GM12873 (cell line): ENCODE measurements around the gene RFPL4A.
"Not testable (repeated sequence)": the region's sequence is repeated elsewhere in the genome, so short reads cannot be mapped to it uniquely, and the experiment has no call there.

Source experiments
- TF ChIP-seq, protein P1 (sequence below): IDR thresholded peaks from 2 replicates; pipeline ENCODE4 v1.5.1; 2012; ENCODE audit warnings: low read depth, mild to moderate bottlenecking, moderate library complexity, low read length, control low read depth; ENCODE audit not compliant: insufficient read depth; ENCODE audit errors: missing control alignments

Gene RFPL4A

DNA sequence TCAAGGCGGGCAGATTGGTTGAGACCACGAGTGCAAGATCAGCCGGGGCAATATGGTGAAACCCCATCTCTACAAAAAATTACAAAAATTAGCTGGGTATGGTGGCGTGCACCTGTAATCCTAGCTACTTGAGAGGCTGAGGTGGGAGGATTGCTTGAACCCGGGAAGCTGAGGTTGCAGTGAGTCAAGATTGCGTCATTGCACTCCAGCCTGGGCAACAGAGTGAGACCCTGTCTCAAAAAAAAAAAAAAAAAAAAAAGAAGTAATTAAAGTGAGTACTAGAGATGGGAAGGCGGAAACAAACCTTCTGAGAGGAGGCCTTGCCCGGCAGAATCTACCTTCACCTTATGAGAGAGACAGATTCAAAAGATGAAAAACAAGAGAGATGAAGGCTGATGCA is 35.4 kb upstream of the RFPL4A start:
- TF ChIP-seq, protein P1, sequence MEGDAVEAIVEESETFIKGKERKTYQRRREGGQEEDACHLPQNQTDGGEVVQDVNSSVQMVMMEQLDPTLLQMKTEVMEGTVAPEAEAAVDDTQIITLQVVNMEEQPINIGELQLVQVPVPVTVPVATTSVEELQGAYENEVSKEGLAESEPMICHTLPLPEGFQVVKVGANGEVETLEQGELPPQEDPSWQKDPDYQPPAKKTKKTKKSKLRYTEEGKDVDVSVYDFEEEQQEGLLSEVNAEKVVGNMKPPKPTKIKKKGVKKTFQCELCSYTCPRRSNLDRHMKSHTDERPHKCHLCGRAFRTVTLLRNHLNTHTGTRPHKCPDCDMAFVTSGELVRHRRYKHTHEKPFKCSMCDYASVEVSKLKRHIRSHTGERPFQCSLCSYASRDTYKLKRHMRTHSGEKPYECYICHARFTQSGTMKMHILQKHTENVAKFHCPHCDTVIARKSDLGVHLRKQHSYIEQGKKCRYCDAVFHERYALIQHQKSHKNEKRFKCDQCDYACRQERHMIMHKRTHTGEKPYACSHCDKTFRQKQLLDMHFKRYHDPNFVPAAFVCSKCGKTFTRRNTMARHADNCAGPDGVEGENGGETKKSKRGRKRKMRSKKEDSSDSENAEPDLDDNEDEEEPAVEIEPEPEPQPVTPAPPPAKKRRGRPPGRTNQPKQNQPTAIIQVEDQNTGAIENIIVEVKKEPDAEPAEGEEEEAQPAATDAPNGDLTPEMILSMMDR = no peak

DNA sequence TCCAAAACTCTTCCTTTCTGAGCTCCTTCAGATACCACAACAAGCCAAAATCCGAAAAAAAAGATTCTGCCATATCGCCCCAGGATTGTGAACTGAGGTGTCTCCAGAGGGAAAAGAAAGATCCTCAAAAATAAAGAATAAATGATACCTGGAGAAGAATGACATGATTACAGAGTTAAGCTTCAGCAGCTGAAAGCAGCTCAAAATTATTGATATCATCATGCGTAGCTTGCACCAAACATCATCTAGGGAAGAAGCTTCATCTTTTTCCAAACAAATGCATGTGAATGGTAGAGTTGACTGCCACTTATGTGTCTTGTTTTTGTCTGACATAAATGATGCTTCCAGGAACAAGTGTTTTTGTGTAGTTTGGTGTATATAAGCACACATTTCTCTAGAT is 20.6 kb upstream of the RFPL4A start, which contains the start of gene NLRP9:
Gene NLRP9 (minus strand): TSS at position 101 of the 400 bp plus-strand sequence. CDS start 28 bp downstream, at position 73.
- TF ChIP-seq, protein P1 = no peak

DNA sequence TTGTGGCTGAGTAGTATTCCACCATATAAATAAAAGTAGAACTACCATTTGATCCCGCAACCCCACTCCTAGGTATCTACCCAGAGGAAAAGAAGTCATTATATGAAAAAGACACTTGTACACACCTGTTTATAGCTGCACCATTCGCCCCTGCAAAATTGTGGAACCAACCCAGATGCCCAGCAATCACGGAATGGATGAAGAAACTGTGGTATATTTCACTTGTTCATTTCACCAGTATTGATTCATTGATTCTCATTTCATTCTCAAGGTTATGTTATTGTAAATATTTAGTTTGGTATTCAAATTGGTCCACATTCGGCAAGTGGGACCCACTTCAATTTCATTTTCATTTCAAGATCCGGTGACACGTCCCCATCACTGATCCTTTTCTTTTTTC is 8.2 kb upstream of the RFPL4A start:
- TF ChIP-seq, protein P1 = no peak

DNA sequence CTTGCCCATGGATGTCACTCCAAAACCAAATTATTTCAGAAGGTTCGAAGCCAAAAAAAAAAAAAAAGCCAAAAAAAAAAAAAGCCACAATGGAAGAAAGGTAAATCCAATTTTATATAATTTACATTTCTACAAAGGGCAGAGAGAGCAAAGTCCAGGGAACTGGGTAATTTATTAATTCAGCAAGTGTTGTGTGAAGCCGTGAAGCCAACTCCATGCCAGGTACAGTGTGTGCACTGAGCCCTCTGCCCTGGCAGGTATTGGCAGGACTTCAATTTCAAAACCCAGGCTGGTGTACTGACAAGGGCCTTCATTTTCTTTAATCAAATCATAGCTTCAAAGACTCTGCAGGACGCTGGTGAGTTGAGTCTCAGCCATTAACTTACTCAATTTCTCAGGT is 5.5 kb upstream of the RFPL4A start:
- TF ChIP-seq, protein P1 = no peak

DNA sequence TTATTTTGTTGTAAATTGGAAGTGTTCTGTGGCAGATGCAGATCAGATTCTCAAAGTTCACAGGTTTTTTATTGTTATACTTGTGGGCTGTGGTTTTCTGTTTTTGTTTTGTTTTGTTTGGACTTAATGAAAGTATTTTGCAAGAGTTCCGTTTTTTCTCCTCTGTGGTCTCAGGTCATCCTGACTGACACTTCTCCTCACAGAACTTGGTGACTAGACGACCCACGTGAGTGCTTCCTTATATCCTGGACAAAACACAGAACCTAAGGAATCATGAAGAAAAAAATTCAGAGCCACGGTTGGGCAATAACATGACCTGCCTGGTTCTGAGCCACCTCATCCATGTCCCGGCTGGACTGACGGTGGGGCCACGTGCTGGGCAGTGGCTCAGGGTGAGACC is 7.6 kb downstream of the RFPL4A start:
- TF ChIP-seq, protein P1 = no peak

DNA sequence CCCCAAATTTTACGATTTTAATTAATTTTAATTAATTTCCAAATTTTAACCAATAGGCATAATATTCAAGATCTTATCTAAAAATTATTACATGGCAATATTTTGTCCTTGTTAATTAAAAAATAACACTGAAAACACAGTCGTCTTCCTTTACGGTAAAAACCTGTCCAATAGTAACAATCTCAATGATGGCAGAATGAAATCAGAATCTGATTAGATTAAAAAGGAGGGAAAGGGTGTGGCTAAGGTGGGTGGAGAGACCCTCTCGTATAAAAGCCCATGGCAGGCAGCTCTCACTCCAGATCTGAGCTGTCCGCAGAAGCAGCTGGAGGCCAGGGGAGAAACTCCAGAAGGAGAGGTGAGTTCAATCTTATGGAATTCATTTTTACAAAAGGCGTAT is 9.9 kb downstream of the RFPL4A start, which contains the start of gene RFPL4AL1:
Gene RFPL4AL1 (plus strand): TSS at position 301 of the 400 bp plus-strand sequence. CDS start 2,687 bp downstream, outside the sequence.
- TF ChIP-seq, protein P1 = not testable (repeated sequence)

DNA sequence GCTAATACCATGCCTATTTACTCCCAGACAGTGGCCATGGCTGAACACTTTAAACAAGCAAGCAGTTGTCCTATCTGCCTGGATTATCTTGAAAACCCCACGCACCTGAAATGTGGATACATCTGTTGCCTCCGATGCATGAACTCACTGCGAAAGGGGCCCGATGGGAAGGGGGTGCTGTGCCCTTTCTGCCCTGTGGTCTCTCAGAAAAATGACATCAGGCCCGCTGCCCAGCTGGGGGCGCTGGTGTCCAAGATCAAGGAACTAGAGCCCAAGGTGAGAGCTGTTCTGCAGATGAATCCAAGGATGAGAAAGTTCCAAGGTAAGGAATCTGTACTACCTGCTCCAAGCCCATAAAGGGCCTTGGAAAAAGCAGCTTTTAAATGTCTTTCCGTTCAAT is 18.6 kb downstream of the RFPL4A start:
- TF ChIP-seq, protein P1 = peak; percentile 45

DNA sequence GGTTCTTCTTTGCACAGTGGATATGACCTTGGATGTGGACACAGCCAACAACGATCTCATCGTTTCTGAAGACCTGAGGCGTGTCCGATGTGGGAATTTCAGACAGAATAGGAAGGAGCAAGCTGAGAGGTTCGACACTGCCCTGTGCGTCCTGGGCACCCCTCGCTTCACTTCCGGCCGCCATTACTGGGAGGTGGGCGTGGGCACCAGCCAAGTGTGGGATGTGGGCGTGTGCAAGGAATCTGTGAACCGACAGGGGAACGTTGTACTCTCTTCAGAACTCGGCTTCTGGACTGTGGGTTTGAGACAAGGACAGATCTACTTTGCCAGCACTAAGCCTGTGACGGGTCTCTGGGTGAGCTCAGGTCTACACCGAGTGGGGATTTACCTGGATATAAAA is 19.4 kb downstream of the RFPL4A start:
- TF ChIP-seq, protein P1 = no peak
